CD14-positive monocyte (primary cell): ENCODE data around the gene EML4. TPM values are rescaled to one million over a fixed set of nuclear protein-coding genes. Genes with fewer than 3 reads are reported as not detected.
A peak's percentile ranks its signal among the peaks of the same experiment; 100 is the strongest.

Experiments used
- DNase-seq, 3 donors: peaks; one replicate each; pipeline ENCODE4 v3.0.0-alpha.2; 2011 to 2022
- H2AFZ ChIP-seq: 2 replicates; pipeline ENCODE4 v1.6.0; 2012; ENCODE audit warnings: mild to moderate bottlenecking, low read depth, low read length, inconsistent platforms; ENCODE audit not compliant: insufficient read depth, poor library complexity, severe bottlenecking
- H3K27ac ChIP-seq, 2 donors: 1 replicate in 1 of 2; 2 replicates in 1 of 2; pipeline ENCODE4 v1.5.1; 2012 to 2013; ENCODE audit warnings: low read length in 2 of 2, control low read depth in 1 of 2, inconsistent platforms in 1 of 2, low read depth in 1 of 2, mild to moderate bottlenecking in 1 of 2
- H3K27me3 ChIP-seq, 2 donors: one replicate each; pipeline versions ENCODE4 v1.6.0 to v1.6.1; 2011 to 2013; ENCODE audit warnings: low read length in 2 of 2; ENCODE audit not compliant: control insufficient read depth in 2 of 2, insufficient read depth in 2 of 2
- H3K36me3 ChIP-seq, 2 donors: replicated peaks in 1 of 2; 1 replicate in 1 of 2; 2 replicates in 1 of 2; pipeline versions ENCODE4 v1.5.1 to v1.6.1; 2012 to 2013; ENCODE audit warnings: low read length in 2 of 2, control low read depth in 1 of 2, inconsistent platforms in 1 of 2, mild to moderate bottlenecking in 1 of 2; ENCODE audit not compliant: insufficient read depth in 2 of 2, control insufficient read depth in 1 of 2
- H3K4me1 ChIP-seq, 2 donors: 1 replicate in 1 of 2; 2 replicates in 1 of 2; pipeline versions ENCODE4 v1.5.1 to v1.6.1; 2012 to 2013; ENCODE audit warnings: low read length in 2 of 2, control low read depth in 1 of 2, inconsistent platforms in 1 of 2, mild to moderate bottlenecking in 1 of 2, moderate library complexity in 1 of 2; ENCODE audit not compliant: insufficient read depth in 2 of 2, control insufficient read depth in 1 of 2
- H3K4me2 ChIP-seq: replicated peaks from 2 replicates; pipeline ENCODE3; 2012; ENCODE audit warnings: low read length, moderate library complexity, mild to moderate bottlenecking; ENCODE audit not compliant: poor library complexity, severe bottlenecking; ENCODE audit errors: extremely low read depth
- H3K4me3 ChIP-seq, 3 experiments: fragments of 200-600 bp in 1 of 3; sonication (generic) in 1 of 3; replicated peaks in 1 of 3; 1 replicate in 2 of 3; 2 replicates in 1 of 3; pipeline ENCODE4 v1.5.1; 2011 to 2013; ENCODE audit warnings: low read length in 3 of 3, mild to moderate bottlenecking in 3 of 3, control low read depth in 2 of 3, low read depth in 2 of 3, inconsistent platforms in 1 of 3, moderate library complexity in 1 of 3
- H3K79me2 ChIP-seq: 2 replicates; pipeline ENCODE4 v1.6.0; 2012; ENCODE audit warnings: mild to moderate bottlenecking, control low read depth, inconsistent platforms, low read length, moderate library complexity; ENCODE audit not compliant: insufficient read depth
- H3K9ac ChIP-seq: 2 replicates; pipeline ENCODE4 v1.6.0; 2017; ENCODE audit warnings: low read length, mild to moderate bottlenecking; ENCODE audit not compliant: insufficient read depth, poor library complexity, severe bottlenecking
- H3K9me3 ChIP-seq, 2 donors: replicated peaks in 1 of 2; 1 replicate in 1 of 2; 2 replicates in 1 of 2; pipeline versions ENCODE4 v1.5.1 to v1.6.1; 2012 to 2013; ENCODE audit warnings: low read length in 2 of 2, control low read depth in 1 of 2; ENCODE audit not compliant: control insufficient read depth in 1 of 2, insufficient read depth in 1 of 2
- H4K20me1 ChIP-seq: 2 replicates; pipeline ENCODE4 v1.6.0; 2012; ENCODE audit warnings: mild to moderate bottlenecking, low read length, control low read depth, moderate library complexity; ENCODE audit not compliant: insufficient read depth
- H3K27ac Mint-ChIP-seq, 7 donors: one replicate each; pipeline ENCODE4 v1.8.0; 2020; ENCODE audit warnings: mild to moderate bottlenecking in 7 of 7, mixed read lengths in 7 of 7, moderate library complexity in 6 of 7, inconsistent platforms in 2 of 7
- H3K27me3 Mint-ChIP-seq, 3 donors: one replicate each; pipeline ENCODE4 v1.8.0; 2021 to 2022; ENCODE audit warnings: low read depth in 3 of 3, mild to moderate bottlenecking in 3 of 3, mixed read lengths in 3 of 3, moderate library complexity in 3 of 3, inconsistent platforms in 1 of 3
- H3K36me3 Mint-ChIP-seq, 2 donors: one replicate each; pipeline ENCODE4 v1.8.0; 2020; ENCODE audit warnings: mixed read lengths in 2 of 2, inconsistent platforms in 1 of 2, mild to moderate bottlenecking in 1 of 2
- H3K4me1 Mint-ChIP-seq: one replicate; pipeline ENCODE4 v1.8.0; 2020; ENCODE audit warnings: mild to moderate bottlenecking, mixed read lengths
- H3K4me3 Mint-ChIP-seq, 2 donors: one replicate each; pipeline ENCODE4 v1.8.0; 2020; ENCODE audit warnings: mild to moderate bottlenecking in 2 of 2, mixed read lengths in 2 of 2, moderate library complexity in 1 of 2
- H3K9me3 Mint-ChIP-seq, 7 donors: one replicate each; pipeline ENCODE4 v1.8.0; 2020 to 2022; ENCODE audit warnings: mixed read lengths in 7 of 7, mild to moderate bottlenecking in 6 of 7, moderate library complexity in 6 of 7, inconsistent platforms in 2 of 7
- WGBS: methylation state at CpG from one replicate; pipeline ENCODE4 v1.1.5; 2013; ENCODE audit warnings: missing lambda C conversion rate; ENCODE audit not compliant: insufficient coverage; 5-methylcytosine and 5-hydroxymethylcytosine counted together
- intact Hi-C, 2 donors: fragments of 100-400 bp; cut with micrococcal nuclease; formaldehyde crosslinking; loops; one replicate each; pipeline versions ENCODE4 v1.15.0 to v1.15.1; 2023
- polyA plus RNA-seq, 3 donors: library from polyadenylated mRNA; depleted of rRNA in 1 of 3; unstranded in 2 of 3; stranded (reverse) in 1 of 3; fragments of 300-500 nt in 2 of 3; fragments of >200 nt in 1 of 3; fragmentation: Illumina TruSeq in 2 of 3; gene quantifications; 1 replicate in 2 of 3; 2 replicates in 1 of 3; pipeline ENCODE4 v1.2.3, GENCODE V29; 2012 to 2021
- TF ChIP-seq, protein P1 (sequence below): fragments of 200-600 bp; IDR thresholded peaks from one replicate; pipeline ENCODE4 v1.8.0; 2022; ENCODE audit warnings: antibody characterized with exemption, mild to moderate bottlenecking

EML4 gene
- polyA plus RNA-seq, 3 donors, result 11.5 to 24.3 (median 15.0) TPM

DNA sequence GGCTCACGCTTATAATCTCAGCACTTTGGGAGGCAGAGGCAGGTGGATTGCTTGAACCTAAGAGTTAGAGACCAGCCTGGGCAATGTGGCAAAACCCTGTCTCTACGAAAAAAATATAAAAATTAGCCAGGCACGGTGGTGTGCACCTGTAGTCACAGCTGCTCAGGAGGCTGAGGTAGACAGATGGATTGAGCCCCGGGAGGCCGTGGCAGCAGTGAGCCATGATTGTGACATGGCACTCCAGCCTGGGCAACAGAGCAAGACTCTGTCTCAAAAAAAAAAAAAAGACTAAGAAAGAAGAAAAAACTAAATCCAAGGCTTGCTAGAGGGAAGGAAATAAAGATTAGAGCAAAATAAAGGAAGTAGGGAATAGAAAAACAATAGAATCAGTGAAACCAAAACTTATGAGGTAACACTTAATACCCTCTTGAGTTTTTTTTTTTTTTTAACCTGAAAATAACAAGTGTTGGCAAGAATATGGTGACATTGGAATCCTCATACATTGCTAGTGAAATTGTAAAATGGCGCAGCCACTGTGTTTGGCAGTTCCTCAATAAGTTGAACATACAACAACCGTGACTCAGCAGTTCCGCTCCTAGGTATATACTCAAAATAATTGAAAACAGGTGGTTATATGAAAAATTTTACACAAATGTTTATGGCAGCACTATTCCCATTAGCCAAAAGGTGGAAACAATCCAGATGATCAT lies 85.2 kb downstream of the EML4 start:
- TF ChIP-seq, protein P1, sequence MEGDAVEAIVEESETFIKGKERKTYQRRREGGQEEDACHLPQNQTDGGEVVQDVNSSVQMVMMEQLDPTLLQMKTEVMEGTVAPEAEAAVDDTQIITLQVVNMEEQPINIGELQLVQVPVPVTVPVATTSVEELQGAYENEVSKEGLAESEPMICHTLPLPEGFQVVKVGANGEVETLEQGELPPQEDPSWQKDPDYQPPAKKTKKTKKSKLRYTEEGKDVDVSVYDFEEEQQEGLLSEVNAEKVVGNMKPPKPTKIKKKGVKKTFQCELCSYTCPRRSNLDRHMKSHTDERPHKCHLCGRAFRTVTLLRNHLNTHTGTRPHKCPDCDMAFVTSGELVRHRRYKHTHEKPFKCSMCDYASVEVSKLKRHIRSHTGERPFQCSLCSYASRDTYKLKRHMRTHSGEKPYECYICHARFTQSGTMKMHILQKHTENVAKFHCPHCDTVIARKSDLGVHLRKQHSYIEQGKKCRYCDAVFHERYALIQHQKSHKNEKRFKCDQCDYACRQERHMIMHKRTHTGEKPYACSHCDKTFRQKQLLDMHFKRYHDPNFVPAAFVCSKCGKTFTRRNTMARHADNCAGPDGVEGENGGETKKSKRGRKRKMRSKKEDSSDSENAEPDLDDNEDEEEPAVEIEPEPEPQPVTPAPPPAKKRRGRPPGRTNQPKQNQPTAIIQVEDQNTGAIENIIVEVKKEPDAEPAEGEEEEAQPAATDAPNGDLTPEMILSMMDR, result no peak
- H3K4me1 Mint-ChIP-seq, result peaks cover 30% of the 10 kb centered on the region

DNA sequence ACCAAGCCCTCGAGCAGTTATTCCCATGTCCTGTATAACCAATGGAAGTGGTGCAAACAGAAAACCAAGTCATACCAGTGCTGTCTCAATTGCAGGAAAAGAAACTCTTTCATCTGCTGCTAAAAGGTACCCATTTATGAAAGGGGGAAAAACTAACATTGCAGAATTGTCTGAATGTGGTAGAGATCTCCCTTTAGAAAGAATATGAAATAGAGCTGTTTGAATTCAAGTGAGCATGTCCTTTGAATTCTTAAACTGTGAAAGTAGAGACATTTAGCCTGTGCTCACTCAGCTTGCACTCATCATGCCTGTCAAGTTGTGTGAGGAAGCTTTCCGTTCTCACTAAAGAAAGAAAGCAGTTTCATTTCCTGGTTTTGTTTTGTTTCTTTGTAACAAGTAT lies 87.4 kb downstream of the EML4 start:
- intact Hi-C loops, result no loop called here
- no peak overlapping the region for H2AFZ ChIP-seq

More for the DNA sequence above, 85.2 kb downstream of the EML4 start:
- Mint-ChIP-seq H3K4me3 (peak overlapping the region in 1 of 2 donors; percentile 35), H3K9me3 (peaks cover 0 to 6% (median 3%) of the 10 kb centered on the region in 7 donors), H3K27ac (peak overlapping the region in 4 of 7 donors; percentile 27 to 82 (median 54)), H3K36me3 (peaks cover 30 to 32% of the 10 kb centered on the region in 2 donors), H3K27me3 (no peaks in the 10 kb centered on the region)
- H3K9ac ChIP-seq, result no peak overlapping the region
- no peaks in the 10 kb centered on the region for H3K27me3 ChIP-seq
- no peak overlapping the region for H2AFZ ChIP-seq
- H3K9me3 ChIP-seq, result no peaks in the 10 kb centered on the region
- peaks cover 4 to 8% of the 10 kb centered on the region in 2 donors for H3K36me3 ChIP-seq
- H3K27ac ChIP-seq, result peak overlapping the region in 1 of 2 donors; percentile 28
- H4K20me1 ChIP-seq, result peaks cover 12% of the 10 kb centered on the region
- no peak for DNase-seq
- peaks cover 16 to 29% of the 10 kb centered on the region in 2 donors for H3K4me1 ChIP-seq
- H3K4me2 ChIP-seq, result no peak overlapping the region
- intact Hi-C loops, result no loop called here
- no peak overlapping the region for H3K4me3 ChIP-seq
- H3K79me2 ChIP-seq, result no peaks in the 10 kb centered on the region
- WGBS, result 95% methylated on average over 3 of the region's 8 CpGs

More for the DNA sequence above, 87.4 kb downstream of the EML4 start:
- H3K4me1 Mint-ChIP-seq, result peaks cover 27% of the 10 kb centered on the region
- H3K9me3 Mint-ChIP-seq, result peaks cover 0 to 6% (median 3%) of the 10 kb centered on the region in 7 donors
- no peak overlapping the region for H3K4me3 ChIP-seq
- peaks cover 26 to 37% of the 10 kb centered on the region in 2 donors for H3K36me3 Mint-ChIP-seq
- H3K4me3 Mint-ChIP-seq, result no peak overlapping the region
- no peaks in the 10 kb centered on the region for H4K20me1 ChIP-seq
- TF ChIP-seq, protein P1, result no peak
- H3K36me3 ChIP-seq, result peaks cover 12 to 20% of the 10 kb centered on the region in 2 donors
- H3K9me3 ChIP-seq, result no peaks in the 10 kb centered on the region
- peaks cover 16 to 24% of the 10 kb centered on the region in 2 donors for H3K4me1 ChIP-seq
- H3K27ac ChIP-seq, result peak overlapping the region in 1 of 2 donors; percentile 57
- H3K79me2 ChIP-seq, result no peaks in the 10 kb centered on the region
- H3K4me2 ChIP-seq, result no peak overlapping the region
- H3K27me3 Mint-ChIP-seq, result no peaks in the 10 kb centered on the region
- WGBS, result no CpG with 5 or more reads among the region's 2 CpGs
- no peaks in the 10 kb centered on the region for H3K27me3 ChIP-seq
- H3K27ac Mint-ChIP-seq, result peak overlapping the region in 4 of 7 donors; percentile 37 to 64 (median 54)
- no peak overlapping the region for H3K9ac ChIP-seq
- peak; percentile 10 to 45 (median 11) for DNase-seq
